ENCODE results near the gene FKBP11. TPM values are rescaled to one million over a fixed set of nuclear protein-coding genes. Genes with fewer than 3 reads are reported as not detected.

The FKBP11 gene
- total and polyA plus RNA-seq, 2 of the 13 experiments (the other 11 are each of a cell fraction or from before 2014, with no cell fraction given), result 15.5 to 19.4 TPM

GRCh38 chr12:48961801-48962200 is 36.5 kb upstream of the FKBP11 start (continued):
- TF ChIP-seq TFE3 (CRISPR knock-in tag; IDR thresholded peaks at IDR 0.05) (no peak), ZNF512 (CRISPR knock-in tag; IDR thresholded peaks at IDR 0.05) (no peak)

GRCh38 chr12:48961331-48961730 is 36.0 kb upstream of the FKBP11 start:
- FAIRE-seq, result no peak
- Histone ChIP-seq H3K27me3 (ENCODE audit: control insufficient read depth in 1 of 2, insufficient read depth in 2 of 2, low read length in 2 of 2) (peaks cover 0 to 20% of the 10 kb centered on the region in 2 experiments; a peak in 3 of 5 replicates), H4K20me1 (ENCODE audit: insufficient read depth, low read length) (no peaks in the 10 kb centered on the region), H3K4me1 (ENCODE audit: insufficient read depth, low read length) (peaks cover 16% of the 10 kb centered on the region), H3K4me3 (replicated peaks in 1 of 3; ENCODE audit: insufficient read depth in 1 of 3, low read depth in 2 of 3, low read length in 3 of 3) (no peak overlapping the region), H3K9ac (ENCODE audit: insufficient read depth, low read depth, low read length) (no peak overlapping the region), H2AFZ (ENCODE audit: low read length) (no peak overlapping the region), H3K36me3 (replicated peaks in 1 of 2; ENCODE audit: control insufficient read depth in 1 of 2, insufficient read depth in 2 of 2, low read length in 2 of 2) (no peaks in the 10 kb centered on the region), H3K4me2 (ENCODE audit: low read depth, low read length) (no peak overlapping the region), H3K27ac (ENCODE audit: extremely low read length, insufficient read depth, low read length) (no peak overlapping the region), H3K79me2 (ENCODE audit: insufficient read depth, low read length) (peaks cover 5% of the 10 kb centered on the region), H3K9me3 (ENCODE audit: low read length) (no peaks in the 10 kb centered on the region)
- in situ Hi-C loops (cut with HindIII; ENCODE audit: extremely low pct_ligation_motif_present, low pct_unique_long_range_greater_than_20kb), result no loop called here
- WGBS (ENCODE audit: low lambda C conversion rate), result 9% methylated on average over 4 of the region's 4 CpGs
- intact Hi-C loops (cut with micrococcal nuclease; ENCODE audit: unreplicated experiment), result no loop called here
- ChIA-PET POLR2A (no interaction called here), CTCF (ENCODE audit: low intra/inter-chr PET ratio, low total read pairs) (no interaction called here)
- DNase-seq (ENCODE audit: low spot score), result no peak
- BruUV-seq (replicated peaks), result no TSS peak
- ATAC-seq, result no peak
- no peak for TF ChIP-seq ARNTL (CRISPR knock-in tag; IDR thresholded peaks at IDR 0.05)
- no peak for TF ChIP-seq ZSCAN12 (CRISPR knock-in tag; IDR thresholded peaks at IDR 0.05)
- no peak for TF ChIP-seq ZNF337 (CRISPR knock-in tag; IDR thresholded peaks at IDR 0.05; ENCODE audit: borderline replicate concordance, low read depth)
- no peak for TF ChIP-seq ZNF143 (CRISPR knock-in tag; IDR thresholded peaks at IDR 0.05)
- TF ChIP-seq MED8 (CRISPR knock-in tag; IDR thresholded peaks at IDR 0.05; ENCODE audit: insufficient replicate concordance), result no peak
- TF ChIP-seq TCF7L2 (IDR thresholded peaks at IDR 0.05; ENCODE audit: low read depth, low read length), result no peak
- no peak for TF ChIP-seq SALL1 (CRISPR knock-in tag; IDR thresholded peaks at IDR 0.05)
- no peak for TF ChIP-seq SKIL (CRISPR knock-in tag; IDR thresholded peaks at IDR 0.05; ENCODE audit: borderline replicate concordance)
- TF ChIP-seq DBP (CRISPR knock-in tag; IDR thresholded peaks at IDR 0.05; ENCODE audit: not compliant biosample characterization), result no peak
- no peak for TF ChIP-seq REL (CRISPR knock-in tag; conservative IDR thresholded peaks at IDR 0.05)
- TF ChIP-seq ZNF83 (CRISPR knock-in tag; IDR thresholded peaks at IDR 0.05; ENCODE audit: borderline replicate concordance), result no peak
- no peak for TF ChIP-seq KLF16 (CRISPR knock-in tag; IDR thresholded peaks at IDR 0.05)
- no peak for TF ChIP-seq ADNP (CRISPR knock-in tag; IDR thresholded peaks at IDR 0.05)
